Limb (tissue), 2 donors: ENCODE data around the gene SGCG.
"Not testable (repeated sequence)": the region's sequence is repeated elsewhere in the genome, so short reads cannot be mapped to it uniquely, and the experiment has no call there.

ENCODE experiments used
- DNase-seq, 2 donors: peaks; one replicate each; pipeline ENCODE4 v3.0.0-alpha.2; 2016; ENCODE audit errors: extremely low spot score in 2 of 2

Gene SGCG

GRCh38 chr13:23180711-23181110 lies at the start of gene SGCG:
Gene SGCG (plus strand): TSS chr13:23180979. CDS start chr13:23203695, 22,716 bp downstream.
- peak in 1 of 2 donors; percentile 47 for DNase-seq

- DNase-seq = no peak
These were observed 46.2 kb upstream of the SGCG start for GRCh38 chr13:23134542-23134941.

- no peak for DNase-seq
These were observed 40.3 kb upstream of the SGCG start for GRCh38 chr13:23140492-23140891.

GRCh38 chr13:23141964-23142363 lies 38.8 kb upstream of the SGCG start:
- DNase-seq = no peak

GRCh38 chr13:23142607-23143006 lies 38.2 kb upstream of the SGCG start:
- DNase-seq = not testable (repeated sequence)

GRCh38 chr13:23144431-23144830 lies 36.3 kb upstream of the SGCG start:
- DNase-seq = no peak

DNA sequence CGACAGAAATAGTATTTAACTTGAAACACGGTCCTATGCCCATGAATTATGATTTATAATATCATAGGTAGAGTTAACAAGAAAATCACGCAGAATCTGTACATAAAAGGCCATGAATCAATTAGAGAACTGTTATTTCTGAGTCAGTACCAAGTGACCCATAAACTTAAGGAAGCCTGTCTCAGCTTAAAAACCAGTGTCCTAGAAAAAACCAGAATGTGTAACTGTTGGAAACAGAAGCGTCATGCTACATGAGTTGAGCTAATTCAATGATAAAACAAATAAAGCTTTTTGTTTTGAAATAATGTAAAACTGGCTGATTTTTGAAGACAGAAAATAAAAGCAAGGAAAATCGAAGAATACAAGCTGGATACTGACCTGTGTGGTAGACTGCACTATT lies 34.8 kb upstream of the SGCG start:
- no peak for DNase-seq

- peak in 1 of 2 donors; percentile 36 for DNase-seq
These were observed 33.8 kb upstream of the SGCG start for GRCh38 chr13:23146811-23147625.

- no peak for DNase-seq
These were observed 33.0 kb upstream of the SGCG start for GRCh38 chr13:23147827-23148226.

DNA sequence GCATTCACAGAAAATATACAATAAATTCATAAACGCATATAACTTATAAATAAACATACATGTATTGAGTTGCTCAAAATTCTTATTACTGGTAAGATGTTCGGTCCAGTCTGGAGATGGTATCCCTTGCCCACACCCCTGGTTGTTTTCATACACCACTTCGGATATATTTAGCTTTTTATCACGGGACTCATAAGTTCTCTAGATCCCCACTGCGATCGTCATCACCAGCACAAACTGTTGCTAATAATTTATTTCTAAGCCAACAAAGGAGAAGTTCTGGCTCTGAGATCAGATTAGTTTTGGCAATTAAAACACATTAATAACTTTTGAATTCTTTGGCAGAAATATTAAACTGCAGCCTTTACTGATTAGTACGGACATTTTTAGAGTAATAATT lies 23.0 kb upstream of the SGCG start:
- no peak for DNase-seq

DNA sequence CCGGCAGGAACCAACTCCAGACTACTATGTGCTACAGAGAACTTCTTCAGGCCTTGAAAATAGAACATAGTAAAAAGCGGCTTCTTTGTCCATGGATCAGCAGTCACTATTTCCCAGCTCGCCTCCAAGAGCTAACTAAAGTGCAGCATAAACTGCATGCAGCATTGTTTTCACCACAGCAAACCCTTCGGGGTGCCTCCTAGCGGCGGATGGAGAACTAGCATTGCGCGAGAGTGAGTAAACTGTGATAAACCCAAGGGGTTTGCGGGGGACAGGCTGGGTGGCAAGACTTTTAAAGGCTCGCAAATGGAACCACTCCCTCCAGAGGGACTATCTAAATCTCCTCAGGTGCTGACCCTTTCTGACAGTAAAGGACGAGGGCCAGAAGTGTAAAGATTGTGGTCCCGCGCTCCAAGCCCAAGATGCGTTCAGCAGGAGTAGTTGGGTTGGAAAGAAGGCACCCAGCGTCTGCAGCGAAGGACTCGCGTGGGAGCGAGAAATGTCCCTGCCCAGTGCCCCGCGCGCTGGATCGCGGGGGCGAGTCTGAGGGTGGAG lies 21.5 kb upstream of the SGCG start:
- DNase-seq = peak; percentile 41 to 69

DNA sequence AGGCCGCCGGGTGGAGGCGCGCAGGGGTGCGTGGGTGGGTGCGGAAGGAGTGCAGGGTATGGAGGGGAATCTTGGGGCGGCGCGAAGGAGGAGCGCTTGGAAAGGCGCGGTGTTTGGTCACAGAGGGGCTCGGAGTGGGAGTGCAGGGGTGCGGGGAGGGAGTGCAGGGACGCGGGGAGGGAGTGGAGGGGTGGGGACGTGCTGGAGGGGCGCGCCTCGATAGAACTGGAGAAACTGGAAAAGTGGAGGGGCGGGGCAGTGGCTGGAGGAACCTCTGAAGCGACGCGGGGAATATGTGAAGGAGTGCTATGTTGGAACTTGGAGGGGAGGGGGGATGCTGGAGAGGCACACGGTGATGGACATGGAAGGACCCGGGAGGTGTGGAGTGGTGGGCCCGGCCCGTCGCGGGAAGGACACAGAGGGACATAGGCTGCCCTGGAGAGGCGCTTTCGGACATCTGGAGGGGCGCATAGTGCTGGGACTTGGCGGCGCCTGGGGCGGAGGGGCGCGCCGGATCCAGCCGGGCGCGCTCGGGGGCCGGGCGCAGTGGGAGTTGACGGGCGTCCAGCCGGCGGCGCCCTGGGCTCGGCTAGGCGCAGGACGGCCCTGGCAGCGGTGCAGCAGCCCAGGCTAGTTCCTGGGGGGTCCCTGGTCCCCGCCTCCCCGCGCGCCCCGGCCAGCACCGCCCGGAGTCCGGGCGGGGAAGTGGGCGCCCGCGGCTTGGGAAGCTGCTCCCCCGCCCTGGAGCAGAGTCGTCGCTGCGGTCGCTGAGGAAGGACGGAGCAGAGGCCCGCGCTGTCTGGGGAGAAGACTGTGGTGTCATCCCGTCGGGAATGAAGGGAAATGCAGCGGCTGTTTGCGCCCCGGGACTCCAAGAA lies 20.8 kb upstream of the SGCG start:
- peak in 1 of 2 donors; percentile 63 for DNase-seq

GRCh38 chr13:23160638-23161480 lies 19.9 kb upstream of the SGCG start:
- DNase-seq = no peak

DNA sequence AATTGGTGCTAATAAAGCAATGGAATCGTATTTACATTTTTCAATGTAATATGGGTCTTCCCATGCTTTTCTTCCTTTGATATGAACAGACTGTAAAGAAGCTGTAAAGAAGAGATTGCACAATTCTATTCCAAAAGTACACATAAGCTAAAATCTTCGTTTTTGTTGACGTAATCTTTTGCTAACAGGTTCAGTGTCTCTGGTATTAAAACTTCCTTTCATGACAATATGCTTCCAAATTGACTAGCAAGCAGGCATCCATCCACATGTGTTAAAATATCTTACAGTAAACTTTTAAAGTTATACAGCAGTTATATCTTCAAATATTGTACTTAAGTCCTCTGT lies 19.3 kb upstream of the SGCG start:
- no peak for DNase-seq

GRCh38 chr13:23175920-23176319 lies 4.9 kb upstream of the SGCG start:
- no peak for DNase-seq

GRCh38 chr13:23182142-23182541 lies 1.4 kb downstream of the SGCG start:
- no peak for DNase-seq

DNA sequence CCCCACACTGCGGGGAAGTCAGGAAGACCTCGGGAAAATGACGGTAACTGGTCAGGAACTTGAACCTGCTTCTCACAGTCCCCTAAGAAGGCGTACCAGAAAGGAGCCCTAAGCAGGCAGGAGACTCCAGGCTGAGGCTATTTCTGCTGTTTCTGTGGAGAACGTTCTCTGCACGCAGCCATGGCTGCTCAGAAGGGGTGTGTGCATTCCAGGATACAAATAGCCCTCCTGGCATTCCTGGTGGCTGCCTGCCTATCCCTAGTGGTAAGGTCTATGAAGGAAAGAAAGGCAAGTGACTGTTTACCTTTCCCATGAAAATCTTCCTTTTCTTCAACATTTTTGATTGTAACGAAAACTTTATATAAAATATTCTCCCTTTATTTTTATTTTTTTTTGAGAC lies 2.5 kb downstream of the SGCG start:
- DNase-seq = no peak

GRCh38 chr13:23185542-23185941 lies 4.8 kb downstream of the SGCG start:
- no peak for DNase-seq

- no peak for DNase-seq
These were observed 21.1 kb downstream of the SGCG start for GRCh38 chr13:23201870-23202269.

- no peak for DNase-seq
These were observed 21.6 kb downstream of the SGCG start for GRCh38 chr13:23202383-23202782.

- DNase-seq = no peak
These were observed 22.7 kb downstream of the SGCG start for GRCh38 chr13:23203516-23203915.
